ENCODE results near the gene TUT7.

The TUT7 gene

GRCh38 chr9:86369810-86370209, 15.6 kb upstream of the TUT7 start:
- no peak for DNase-seq (ENCODE audit: extremely low read depth, low read depth)
- no peak for TF ChIP-seq CTCF (IDR thresholded peaks at IDR 0.05; ENCODE audit: low read depth, low read length)

GRCh38 chr9:86368871-86369521, 14.8 kb upstream of the TUT7 start:
- TF ChIP-seq CTCF (IDR thresholded peaks at IDR 0.05; ENCODE audit: low read depth, low read length): no peak
- DNase-seq (ENCODE audit: extremely low read depth, low read depth): peak; percentile 18

GRCh38 chr9:86361176-86361575, 7.0 kb upstream of the TUT7 start:
- TF ChIP-seq CTCF (IDR thresholded peaks at IDR 0.05; ENCODE audit: low read depth, low read length): no peak
- DNase-seq (ENCODE audit: extremely low read depth, low read depth): no peak

GRCh38 chr9:86359151-86359879, 5.1 kb upstream of the TUT7 start:
- no peak for TF ChIP-seq CTCF (IDR thresholded peaks at IDR 0.05; ENCODE audit: low read depth, low read length)

GRCh38 chr9:86356871-86357866, 3.0 kb upstream of the TUT7 start:
- no peak for TF ChIP-seq CTCF (IDR thresholded peaks at IDR 0.05; ENCODE audit: low read depth, low read length)
- DNase-seq (ENCODE audit: extremely low read depth, low read depth): no peak

More at GRCh38 chr9:86359151-86359879, 5.1 kb upstream of the TUT7 start:
- no peak for DNase-seq (ENCODE audit: extremely low read depth, low read depth)

- no peak for TF ChIP-seq CTCF (IDR thresholded peaks at IDR 0.05; ENCODE audit: low read depth, low read length)
- DNase-seq (ENCODE audit: extremely low read depth, low read depth): no peak
Observed at GRCh38 chr9:86355814-86356213, 1.6 kb upstream of the TUT7 start.

All from AG09319 (cell line).